Activated CD4-positive, CD25-positive, alpha-beta regulatory T cell treated with anti-CD3 and anti-CD28 coated beads, Interleukin-2, amount 50 U/mL, for 72 hours (primary cell): Measurements from ENCODE around the gene DOCK11.
A peak's percentile ranks its signal among the peaks of the same experiment; 100 is the strongest.
"Not testable (repeated sequence)": the region's sequence is repeated elsewhere in the genome, so short reads cannot be mapped to it uniquely, and the experiment has no call there.

ENCODE experiments used
- DNase-seq: peaks from one replicate; pipeline ENCODE4 v3.0.0; 2021

The DOCK11 gene

GRCh38 chrX:118715917-118716316, 220.3 kb downstream of the DOCK11 start:
- DNase-seq, result not testable (repeated sequence)

DNA sequence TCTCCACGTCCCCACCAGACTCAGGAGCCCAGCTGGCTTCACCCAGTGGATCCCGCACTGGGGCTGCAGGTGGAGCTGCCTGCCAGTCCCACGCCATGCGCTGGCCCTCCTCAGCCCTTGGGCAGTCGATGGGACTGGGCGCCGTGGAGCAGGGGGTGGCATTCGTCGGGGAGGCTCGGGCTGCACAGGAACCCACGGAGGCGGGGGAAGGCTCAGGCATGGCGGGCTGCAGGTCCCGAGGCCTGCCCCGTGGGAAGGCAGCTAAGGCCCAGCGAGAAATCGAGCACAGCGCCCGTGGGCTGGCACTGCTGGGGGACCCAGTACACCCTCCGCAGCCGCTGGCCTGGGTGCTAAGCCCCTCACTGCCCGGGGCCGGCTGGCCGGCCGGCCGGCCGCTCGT, 221.2 kb downstream of the DOCK11 start:
- DNase-seq, result not testable (repeated sequence)

DNA sequence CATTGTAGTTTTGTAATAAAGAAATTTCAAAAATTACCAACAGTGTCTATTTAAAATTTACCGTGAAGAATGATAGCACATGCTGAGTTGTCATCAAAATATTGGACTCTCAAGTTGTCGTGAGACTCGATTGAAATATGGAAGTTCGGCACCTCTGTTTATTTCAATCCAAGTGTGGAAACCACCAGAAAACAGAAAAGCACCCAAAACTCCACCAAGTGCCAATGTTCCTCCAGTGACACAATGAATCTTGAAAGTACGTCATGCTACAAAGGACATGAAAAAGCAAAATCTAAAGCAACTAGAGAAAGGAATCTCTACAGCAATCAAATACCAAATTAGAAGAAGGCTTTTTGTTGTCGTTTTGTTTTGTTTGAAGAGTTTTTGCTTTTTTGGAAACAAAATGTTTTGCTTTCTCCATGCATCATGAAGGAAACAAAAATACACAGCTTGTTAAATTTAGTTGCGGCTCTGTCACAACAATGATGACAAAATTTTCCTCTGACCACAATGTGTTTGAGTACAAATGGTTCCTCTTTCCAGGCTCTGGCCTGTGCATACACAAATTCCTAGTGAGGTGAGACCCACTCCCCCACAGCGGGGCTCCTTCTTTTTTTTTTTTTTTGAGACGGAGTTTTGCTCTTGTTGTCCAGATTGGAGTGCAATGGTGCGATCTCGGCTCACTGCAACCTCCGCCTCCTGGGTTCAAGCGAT, 222.2 kb downstream of the DOCK11 start:
- no peak for DNase-seq

GRCh38 chrX:118718737-118719136, 223.1 kb downstream of the DOCK11 start:
- DNase-seq, result no peak

- DNase-seq, result no peak
Measured at GRCh38 chrX:118720058-118720707, 224.6 kb downstream of the DOCK11 start.

DNA sequence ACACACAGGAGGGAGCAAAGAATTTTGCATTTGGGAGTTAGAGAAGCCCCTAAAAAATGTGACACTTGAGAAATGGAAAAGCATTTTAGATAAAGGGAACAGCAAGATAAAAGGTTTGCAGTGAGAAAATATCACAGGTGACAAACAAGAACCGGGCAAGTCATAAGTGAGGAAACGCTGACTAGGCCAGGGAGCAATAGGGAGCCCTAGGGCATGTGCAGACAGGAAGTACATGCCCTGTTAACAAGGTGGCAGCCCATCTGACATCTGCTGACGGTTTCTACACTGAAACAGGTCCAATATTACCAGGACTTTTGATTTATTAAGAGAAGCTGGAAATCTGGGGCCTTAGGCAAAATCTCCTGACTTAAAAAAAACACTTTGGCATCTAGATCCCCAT, 227.8 kb downstream of the DOCK11 start:
- DNase-seq, result no peak

GRCh38 chrX:118724365-118724764, 228.8 kb downstream of the DOCK11 start:
- no peak for DNase-seq

GRCh38 chrX:118724775-118725174, 229.2 kb downstream of the DOCK11 start:
- no peak for DNase-seq

GRCh38 chrX:118726396-118726795, 230.8 kb downstream of the DOCK11 start:
- no peak for DNase-seq

DNA sequence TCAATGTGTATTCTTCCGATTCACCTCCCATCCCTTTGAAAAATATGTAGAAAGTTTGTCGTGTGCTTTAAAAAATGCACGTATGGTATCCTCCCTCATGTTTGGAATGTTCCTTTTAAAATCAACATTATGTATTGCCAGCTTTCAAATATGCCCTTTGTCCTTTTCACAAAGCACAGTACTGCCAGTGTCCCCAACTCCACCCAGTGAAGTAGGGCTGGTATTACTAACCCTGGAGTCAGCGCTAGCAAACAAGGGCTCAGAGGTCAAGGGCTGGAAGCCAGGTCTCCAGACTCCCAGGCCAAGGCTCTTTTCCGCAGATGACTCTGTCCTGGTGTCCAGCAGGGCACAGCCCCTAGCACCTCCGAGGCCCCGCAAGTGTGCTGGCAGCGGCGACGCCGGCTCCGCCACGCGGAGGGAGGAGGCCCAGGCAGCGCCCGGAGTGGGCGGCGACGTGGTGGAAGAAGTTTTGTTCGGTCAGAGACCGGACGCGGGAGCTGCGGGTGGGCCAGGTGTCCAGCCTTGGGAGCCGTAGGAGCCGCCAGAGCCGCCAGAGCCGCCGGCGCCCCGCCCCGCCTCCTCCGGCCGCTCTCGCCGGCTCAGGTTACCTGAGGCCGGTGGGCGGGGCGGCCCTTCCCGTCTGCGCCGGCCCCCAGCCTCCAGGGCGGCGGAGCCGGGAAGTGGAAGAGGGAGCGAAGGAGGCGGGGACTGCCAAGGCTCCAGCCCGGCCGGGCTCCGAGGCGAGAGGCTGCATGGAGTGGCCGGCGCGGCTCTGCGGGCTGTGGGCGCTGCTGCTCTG, 231.5 kb downstream of the DOCK11 start, which contains the start of gene IL13RA1:
TSS of gene IL13RA1 (plus strand) at position 720 of the 799 bp plus-strand sequence. CDS start at position 753, 33 bp downstream.
- peak; percentile 31 for DNase-seq

DNA sequence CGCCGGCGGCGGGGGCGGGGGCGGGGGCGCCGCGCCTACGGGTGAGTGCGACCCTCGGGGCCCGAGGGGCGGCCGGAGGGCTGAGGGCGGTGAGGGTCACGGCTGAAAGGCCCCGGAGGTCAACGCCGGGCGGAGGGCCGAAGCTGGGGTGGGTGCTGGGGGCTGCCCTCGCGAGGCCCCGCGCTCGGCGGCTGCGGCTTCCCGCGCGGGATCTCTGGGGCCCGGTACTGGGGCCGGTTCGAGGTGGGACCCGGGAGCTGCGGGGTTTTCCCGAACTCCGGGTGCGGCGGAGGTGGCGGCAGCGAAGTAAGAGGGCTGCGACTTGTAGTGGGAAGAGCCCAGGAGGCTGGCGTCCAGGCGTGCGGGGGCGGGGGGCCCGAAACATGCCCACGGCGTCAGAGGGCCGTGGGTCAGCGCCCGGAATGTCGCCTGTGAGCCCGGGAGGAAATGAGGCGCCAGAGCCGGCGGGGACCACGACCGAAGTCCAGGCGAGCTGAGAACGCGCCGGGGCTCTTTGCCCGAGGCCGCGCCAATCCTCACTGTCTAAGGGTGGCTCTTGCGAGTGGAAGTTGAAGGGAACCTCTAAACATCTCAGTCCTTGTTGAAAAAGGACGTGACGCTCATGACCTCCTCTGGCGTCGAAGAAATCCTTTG, 232.2 kb downstream of the DOCK11 start:
- DNase-seq, result no peak

GRCh38 chrX:118729042-118729652, 233.5 kb downstream of the DOCK11 start:
- DNase-seq, result no peak

DNA sequence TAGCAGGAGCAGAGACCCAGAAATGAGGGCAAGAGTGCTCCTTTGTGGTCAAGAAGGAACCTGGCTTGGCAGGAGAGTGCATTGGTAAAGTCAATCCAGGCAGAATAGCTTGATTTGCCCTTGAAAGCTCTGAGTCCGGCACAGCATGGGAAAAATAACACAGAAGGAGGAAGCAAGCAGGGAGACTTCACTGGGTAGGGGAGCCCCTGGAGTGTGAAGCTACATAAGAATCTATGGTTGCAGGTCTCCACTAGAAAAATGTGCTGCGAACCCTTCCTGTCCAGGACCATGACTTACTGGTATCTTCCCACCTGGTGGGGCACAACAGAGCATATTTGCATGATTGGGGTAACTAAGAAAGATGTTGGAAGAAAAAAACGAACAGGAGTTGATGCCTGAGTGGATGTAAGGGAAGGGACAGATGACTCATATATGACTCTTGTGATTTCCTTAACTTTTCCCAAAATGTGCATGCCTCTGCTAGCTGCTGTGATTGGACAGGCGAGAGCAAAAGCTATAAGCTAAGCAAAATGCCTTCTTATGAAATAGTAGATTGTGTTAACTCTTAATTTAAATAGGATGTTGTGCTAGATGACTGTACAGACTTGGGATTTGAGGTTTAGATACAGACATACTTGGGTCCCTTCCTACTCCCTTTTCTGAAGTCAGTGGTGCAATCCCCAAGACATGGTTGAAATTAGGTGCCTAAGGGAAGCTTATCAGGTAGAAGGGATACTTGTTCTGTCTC, 235.1 kb downstream of the DOCK11 start:
- DNase-seq, result no peak

DNA sequence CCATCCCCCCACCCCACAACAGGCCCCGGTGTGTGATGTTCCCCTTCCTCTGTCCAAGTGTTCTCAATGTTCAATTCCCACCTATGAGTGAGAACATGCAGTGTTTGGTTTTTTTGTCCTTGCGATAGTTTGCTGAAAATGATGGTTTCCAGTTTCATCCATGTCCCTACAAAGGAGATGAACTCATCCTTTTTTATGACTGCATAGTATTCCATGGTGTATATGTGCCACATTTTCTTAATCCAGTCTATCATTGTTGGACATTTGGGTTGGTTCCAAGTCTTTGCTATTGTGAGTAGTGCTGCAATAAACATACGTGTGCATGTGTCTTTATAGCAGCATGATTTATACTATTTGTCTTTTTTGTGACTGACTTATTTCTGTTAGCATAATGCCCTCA, 236.9 kb downstream of the DOCK11 start:
- DNase-seq, result not testable (repeated sequence)

- DNase-seq, result no peak
Measured at GRCh38 chrX:118734909-118735308, 239.3 kb downstream of the DOCK11 start.
